ENCODE measurements around the gene SIGLEC11.
"Not testable (repeated sequence)": the region's sequence is repeated elsewhere in the genome, so short reads cannot be mapped to it uniquely, and the experiment has no call there.

The SIGLEC11 gene

GRCh38 chr19:49981603-49982593 lies 20.9 kb upstream of the SIGLEC11 start:
- DNase-seq (ENCODE audit: low read depth, low spot score): no peak

DNA sequence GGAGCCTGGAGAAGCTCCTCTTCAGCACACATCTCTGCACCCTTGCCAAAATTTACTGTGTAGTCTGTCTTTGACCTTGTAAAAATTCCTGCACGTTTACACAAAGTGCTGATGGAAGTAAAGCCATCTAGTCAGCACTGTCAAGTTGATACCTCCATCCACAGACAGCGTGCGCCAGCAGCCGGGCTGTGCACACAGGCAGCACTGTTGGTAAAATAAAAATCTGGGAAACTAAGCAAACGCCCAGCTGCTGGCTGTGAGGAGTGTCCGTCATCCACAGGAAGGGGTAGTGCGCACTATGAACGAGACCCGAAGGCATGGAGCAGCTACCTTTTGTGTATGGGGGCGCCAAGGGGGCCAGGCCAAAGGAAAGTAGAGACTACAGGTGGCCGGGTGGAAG lies 17.4 kb upstream of the SIGLEC11 start:
- no peak for DNase-seq (ENCODE audit: low read depth, low spot score)

- no peak for DNase-seq (ENCODE audit: low read depth, low spot score)
Observed at GRCh38 chr19:49977881-49978280, 16.9 kb upstream of the SIGLEC11 start.

- DNase-seq (ENCODE audit: low read depth, low spot score): no peak
Observed at GRCh38 chr19:49977076-49977475, 16.1 kb upstream of the SIGLEC11 start.

- no peak for DNase-seq (ENCODE audit: low read depth, low spot score)
Observed at GRCh38 chr19:49976496-49976895, 15.5 kb upstream of the SIGLEC11 start.

DNA sequence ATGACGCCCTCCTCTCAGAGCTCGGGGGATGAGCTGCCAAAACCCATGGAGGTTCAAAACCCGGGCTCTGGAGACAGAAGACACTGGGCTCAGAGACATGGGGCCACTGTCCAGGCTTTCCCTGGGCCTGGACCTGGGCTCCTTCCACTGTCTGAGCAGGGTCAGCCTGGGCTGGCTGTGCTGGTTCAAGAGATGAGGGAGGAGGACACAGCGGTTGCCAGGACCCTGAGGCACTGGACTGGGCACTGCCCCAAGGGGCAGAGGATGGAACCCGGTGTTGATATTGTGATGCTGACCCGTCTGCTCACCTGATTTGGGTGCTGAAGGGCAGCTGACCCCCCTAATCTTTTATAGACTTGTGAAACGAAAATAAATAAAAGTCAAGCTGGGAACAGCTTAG lies 14.1 kb upstream of the SIGLEC11 start:
- no peak for DNase-seq (ENCODE audit: low read depth, low spot score)

GRCh38 chr19:49973987-49974386 lies 13.0 kb upstream of the SIGLEC11 start:
- DNase-seq (ENCODE audit: low read depth, low spot score): no peak

- no peak for DNase-seq (ENCODE audit: low read depth, low spot score)
Observed at GRCh38 chr19:49972841-49973240, 11.9 kb upstream of the SIGLEC11 start.

- DNase-seq (ENCODE audit: low read depth, low spot score): no peak
Observed at GRCh38 chr19:49971991-49972411, 11.0 kb upstream of the SIGLEC11 start.

DNA sequence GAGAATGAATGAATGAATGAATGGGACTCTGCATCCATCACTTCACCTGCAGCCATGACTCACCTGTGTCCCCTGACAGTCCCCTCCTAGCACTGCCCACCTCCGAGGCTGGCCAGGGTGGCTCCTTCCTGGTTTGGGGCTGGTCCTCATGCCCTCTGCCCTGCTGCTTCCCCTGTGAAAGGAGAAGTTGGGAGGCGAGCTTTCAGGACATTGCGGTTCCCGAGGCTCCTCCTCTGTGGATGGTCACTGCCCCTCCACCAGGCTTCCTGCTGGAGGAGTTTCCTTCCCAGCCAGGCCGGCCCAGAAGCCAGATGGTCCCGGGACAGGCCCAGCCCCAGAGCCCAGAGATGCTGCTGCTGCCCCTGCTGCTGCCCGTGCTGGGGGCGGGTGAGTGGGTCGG lies 8.4 kb upstream of the SIGLEC11 start:
- DNase-seq (ENCODE audit: low read depth, low spot score): not testable (repeated sequence)

- DNase-seq (ENCODE audit: low read depth, low spot score): no peak
Observed at GRCh38 chr19:49968279-49968922, 7.4 kb upstream of the SIGLEC11 start.

DNA sequence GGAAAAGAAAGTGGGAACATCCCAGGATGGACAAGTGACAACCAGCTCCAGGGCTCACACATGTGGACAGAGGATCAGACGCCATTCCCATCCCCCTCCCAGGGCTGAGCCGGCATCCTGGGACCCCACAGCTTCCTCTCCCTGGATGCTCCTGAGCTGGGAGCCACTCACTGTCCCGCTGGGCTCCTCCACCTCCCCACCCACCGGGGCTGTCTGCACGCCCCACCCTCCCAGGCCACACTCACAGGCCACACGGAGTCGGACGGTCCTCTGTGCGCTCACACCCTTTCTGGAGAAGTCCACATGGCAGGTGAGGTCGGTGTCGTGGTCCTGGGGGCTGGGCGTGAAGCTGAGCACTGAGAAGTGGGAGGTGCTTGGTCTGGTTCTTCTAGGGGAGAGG lies 1.1 kb downstream of the SIGLEC11 start:
- not testable (repeated sequence) for DNase-seq (ENCODE audit: low read depth, low spot score)

- not testable (repeated sequence) for DNase-seq (ENCODE audit: low read depth, low spot score)
Observed at GRCh38 chr19:49958596-49958995, 2.4 kb downstream of the SIGLEC11 start.

DNA sequence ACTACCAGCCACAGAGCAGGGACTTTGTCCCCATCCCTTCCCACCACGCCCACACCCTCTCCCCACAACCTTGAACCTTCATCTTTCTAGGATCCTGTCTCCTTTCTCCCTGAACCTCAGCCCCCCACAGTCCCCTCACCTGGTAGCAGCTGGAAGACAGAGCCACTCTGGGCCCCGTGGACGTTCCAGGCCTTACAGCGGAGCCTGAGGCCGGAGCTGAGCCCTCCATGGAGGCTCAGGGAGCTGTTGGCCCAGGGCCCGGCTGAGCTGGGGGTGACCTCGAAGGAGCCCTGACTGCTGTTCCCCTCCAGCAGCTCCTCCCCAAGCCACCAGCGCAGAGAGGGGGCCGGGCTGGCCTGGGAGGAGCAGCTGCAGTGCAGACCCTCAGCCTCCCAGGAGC lies 2.8 kb downstream of the SIGLEC11 start:
- not testable (repeated sequence) for DNase-seq (ENCODE audit: low read depth, low spot score)

- no peak for DNase-seq (ENCODE audit: low read depth, low spot score)
Observed at GRCh38 chr19:49957262-49957915, 3.6 kb downstream of the SIGLEC11 start.

DNA sequence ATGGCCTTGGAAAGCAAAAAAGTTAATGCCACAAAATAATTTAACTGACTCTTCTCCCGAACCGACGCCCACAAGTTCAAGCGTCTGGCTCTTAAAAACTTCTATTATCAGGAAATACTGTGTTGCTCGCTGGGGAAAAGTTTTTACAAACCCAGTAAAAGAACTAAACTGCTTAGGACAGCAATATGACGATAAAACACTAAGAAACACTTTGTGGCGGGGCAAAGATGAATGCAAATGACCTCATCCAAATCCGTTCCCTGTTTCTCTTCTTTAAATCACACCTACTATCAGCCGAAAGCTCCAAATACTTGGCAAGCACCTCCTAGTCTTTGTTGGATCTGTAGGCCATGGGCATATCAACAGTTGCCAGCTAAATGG lies 4.9 kb downstream of the SIGLEC11 start:
- DNase-seq (ENCODE audit: low read depth, low spot score): no peak

GRCh38 chr19:49954933-49955332 lies 6.0 kb downstream of the SIGLEC11 start:
- no peak for DNase-seq (ENCODE audit: low read depth, low spot score)

DNA sequence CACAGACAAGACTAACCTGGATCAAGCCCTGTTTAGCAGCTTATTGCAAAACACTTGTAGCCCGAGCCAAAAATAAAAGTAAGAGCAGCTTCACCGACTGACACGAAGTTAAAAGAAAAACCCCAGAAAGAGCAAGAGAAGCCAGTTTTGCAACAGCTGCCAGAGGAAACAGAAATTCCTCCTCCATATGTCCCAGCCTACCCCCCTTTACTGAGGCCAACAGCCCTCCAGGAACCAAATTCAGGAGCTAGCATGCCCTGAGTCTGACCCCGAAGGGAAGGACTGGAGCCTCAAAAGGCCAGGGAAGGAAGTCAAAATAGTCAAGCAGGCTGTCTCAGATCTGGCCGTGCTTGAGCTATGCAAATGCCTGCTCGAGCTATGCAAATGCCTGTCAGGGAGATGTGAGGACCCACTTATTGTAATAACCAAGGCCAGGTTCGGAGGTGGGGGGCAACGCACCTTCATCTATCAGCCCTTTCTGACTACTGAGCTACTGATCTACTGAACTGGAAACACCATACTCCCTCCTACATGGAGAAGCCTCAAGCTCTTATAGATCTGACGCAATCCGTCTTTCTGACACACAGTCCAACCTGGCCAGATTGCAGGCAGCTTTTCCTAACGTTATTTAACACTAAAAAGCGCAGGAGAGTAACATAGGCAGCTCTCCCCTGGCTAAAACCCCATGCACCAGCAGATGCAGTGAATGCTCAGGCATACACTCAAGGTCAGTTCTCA lies 6.7 kb downstream of the SIGLEC11 start:
- DNase-seq (ENCODE audit: low read depth, low spot score): no peak

DNA sequence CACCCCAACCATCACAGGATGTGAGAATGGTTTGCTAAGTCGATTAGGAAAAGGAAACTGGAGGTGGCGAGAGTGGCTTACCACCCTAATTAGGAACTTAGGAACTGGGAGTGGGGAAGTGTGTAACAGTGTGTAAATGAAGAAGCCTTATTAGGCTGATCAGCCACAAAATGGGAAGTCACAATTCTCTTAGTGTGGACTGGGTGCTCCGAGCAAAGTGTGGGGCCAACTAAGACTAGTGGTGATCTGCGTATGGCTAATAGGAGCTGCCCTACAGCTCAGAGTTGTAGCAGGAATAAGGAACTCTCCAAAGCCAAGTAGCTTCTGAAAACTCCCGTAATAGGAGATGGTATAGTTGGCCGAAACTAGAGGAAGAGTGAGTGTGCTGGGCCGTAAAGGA lies 7.6 kb downstream of the SIGLEC11 start:
- DNase-seq (ENCODE audit: low read depth, low spot score): no peak

- DNase-seq (ENCODE audit: low read depth, low spot score): no peak
Observed at GRCh38 chr19:49952906-49953305, 8.1 kb downstream of the SIGLEC11 start.

DNA sequence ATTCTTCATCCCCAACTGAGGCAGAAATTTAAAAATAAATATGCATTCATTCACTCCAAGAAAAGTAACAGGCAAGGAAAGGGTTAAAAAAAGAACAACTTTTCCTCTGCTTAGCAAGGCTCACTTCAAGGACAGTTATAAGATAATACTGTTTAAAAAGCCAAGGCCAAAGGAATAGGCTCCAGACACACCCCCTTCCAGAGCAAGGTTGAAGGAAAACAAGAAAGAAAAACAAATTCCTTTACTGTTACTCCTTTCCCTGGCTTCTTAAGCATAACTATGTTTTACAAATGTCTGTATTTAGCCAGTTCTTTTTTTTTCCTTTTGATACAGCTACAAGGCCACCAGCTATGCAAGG lies 8.5 kb downstream of the SIGLEC11 start:
- DNase-seq (ENCODE audit: low read depth, low spot score): no peak
